H7 (cell line): ENCODE results near the gene NFATC4. TPM values are rescaled to one million over a fixed set of nuclear protein-coding genes. Genes with fewer than 3 reads are reported as not detected.

Source experiments
- DNase-seq: peaks from one replicate; pipeline ENCODE4 v3.0.0; 2012
- H3K27me3 ChIP-seq: 2 replicates; pipeline ENCODE4 v1.6.0; 2011; ENCODE audit warnings: mild to moderate bottlenecking, low read length; ENCODE audit not compliant: control insufficient read depth, insufficient read depth
- H3K36me3 ChIP-seq: replicated peaks from 2 replicates; pipeline ENCODE4 v1.5.1; 2011; ENCODE audit warnings: low read length; ENCODE audit not compliant: control insufficient read depth, insufficient read depth
- H3K4me3 ChIP-seq: 2 replicates; pipeline ENCODE4 v1.5.1; 2011; ENCODE audit warnings: low read depth, mild to moderate bottlenecking, control low read depth, low read length, moderate library complexity; ENCODE audit not compliant: insufficient read depth
- total RNA-seq: library from RNA; depleted of rRNA; stranded (reverse); fragments of >200 nt; shearing (Covaris generic); gene quantifications from 2 replicates; pipeline ENCODE4 v1.2.3, GENCODE V29; 2014

Gene NFATC4
- total RNA-seq, 1 experiment from 2014 or later, result 12.2 TPM

DNA sequence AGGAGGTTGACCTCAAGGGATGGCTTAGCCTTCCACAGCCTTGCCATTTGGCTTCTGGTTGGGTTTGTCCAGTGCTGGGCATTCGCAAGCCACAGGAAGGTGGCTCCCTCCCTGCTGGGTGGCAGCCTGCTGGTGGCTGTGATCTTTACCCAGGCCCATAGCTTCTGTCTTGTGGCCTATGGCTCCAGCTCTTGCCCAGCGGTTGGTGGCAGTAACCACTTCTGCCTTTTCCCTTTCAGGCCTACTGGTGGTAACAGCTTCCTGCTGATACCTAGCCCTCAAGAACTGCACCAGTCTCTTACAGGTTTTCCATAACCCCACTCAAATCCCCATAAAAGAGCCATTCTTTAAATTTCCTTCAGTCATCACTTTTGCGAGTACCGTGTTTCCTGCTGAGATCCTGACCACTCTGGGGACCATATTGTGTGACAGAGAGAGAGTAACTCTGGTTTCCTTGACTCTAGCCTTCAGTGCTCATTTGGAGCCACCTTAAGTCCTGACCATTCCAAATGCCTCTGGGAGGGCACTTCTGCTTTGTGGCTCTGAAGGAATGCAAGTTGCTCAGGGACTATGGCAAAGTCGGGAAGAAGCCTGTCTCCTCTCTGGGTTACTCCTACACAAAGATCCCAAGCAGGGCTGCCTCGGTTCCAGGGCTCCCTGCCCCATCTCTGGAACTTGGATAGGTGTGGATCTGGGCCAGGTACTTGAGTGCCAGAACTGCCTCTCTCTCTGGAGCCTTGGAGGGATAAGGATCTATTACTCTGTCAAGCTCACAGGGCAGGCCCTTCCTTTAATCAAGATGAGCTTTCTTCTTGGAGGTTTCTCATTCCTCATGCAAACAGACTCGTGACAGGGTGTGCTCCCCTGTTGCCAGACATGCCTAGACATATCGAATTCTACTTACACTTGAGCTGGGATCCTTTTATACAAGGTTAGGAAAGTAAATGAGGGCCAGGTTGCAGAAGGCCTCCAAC is 27.9 kb downstream of the NFATC4 start:
- H3K36me3 ChIP-seq, result no peaks in the 10 kb centered on the region
- DNase-seq, result no peak
- H3K4me3 ChIP-seq, result no peak overlapping the region
- peaks cover 8% of the 10 kb centered on the region; the same call in 1 of the 2 replicates for H3K27me3 ChIP-seq

- Histone ChIP-seq H3K27me3 (peaks cover 6% of the 10 kb centered on the region; the same call in 1 of the 2 replicates), H3K4me3 (no peak overlapping the region), H3K36me3 (no peaks in the 10 kb centered on the region)
- DNase-seq, result no peak
Observed at GRCh38 chr14:24397639-24398292, 29.8 kb downstream of the NFATC4 start.

GRCh38 chr14:24398293-24398652 is 30.3 kb downstream of the NFATC4 start:
- DNase-seq, result peak; percentile 88
- Histone ChIP-seq H3K4me3 (peak overlapping the region; percentile 53), H3K27me3 (peaks cover 6% of the 10 kb centered on the region; the same call in 1 of the 2 replicates), H3K36me3 (no peaks in the 10 kb centered on the region)

DNA sequence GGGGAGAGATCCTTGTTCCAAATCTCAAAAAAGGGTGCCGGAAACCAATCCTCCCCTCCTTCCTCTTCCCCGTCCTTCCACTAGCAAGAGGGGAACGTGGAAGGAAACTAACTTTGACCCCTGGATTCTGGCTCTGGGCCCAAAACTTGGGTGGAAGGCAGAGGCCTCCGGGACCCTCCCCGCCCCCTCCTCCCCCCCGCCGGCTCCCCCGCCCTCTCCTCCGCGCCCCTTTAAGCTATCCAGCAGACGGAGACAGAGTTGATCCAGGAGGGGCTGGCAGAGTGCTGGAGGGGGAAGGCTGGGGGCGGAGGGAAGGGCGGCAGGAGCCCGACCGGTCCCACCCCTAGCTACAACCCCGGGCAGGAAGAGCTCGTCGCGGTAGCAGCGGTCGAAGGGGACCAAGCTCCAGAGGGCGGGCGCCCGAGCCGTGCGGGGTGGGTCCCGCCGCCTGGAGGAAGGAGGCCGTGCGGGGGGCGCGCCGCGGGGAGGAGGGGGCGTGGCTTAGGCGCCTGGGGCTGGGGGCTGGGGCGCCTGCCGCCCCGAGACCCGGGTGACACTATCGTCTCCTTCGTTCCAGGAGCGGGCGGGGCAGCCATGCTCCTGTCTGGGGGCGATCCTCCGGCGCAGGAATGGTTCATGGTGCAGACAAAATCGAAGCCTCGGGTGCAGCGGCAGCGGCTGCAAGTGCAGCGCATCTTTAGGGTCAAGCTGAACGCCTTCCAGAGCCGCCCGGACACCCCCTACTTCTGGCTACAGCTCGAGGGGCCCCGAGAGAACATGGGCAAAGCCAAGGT is 30.9 kb downstream of the NFATC4 start, which contains the start of gene NYNRIN:
NYNRIN (plus strand) TSS at position 351 of the 794 bp plus-strand sequence; CDS start at position 595, 244 bp downstream.
- DNase-seq, result peak; percentile 93
- Histone ChIP-seq H3K4me3 (peak within 1 kb of the TSS; percentile 53), H3K27me3 (peaks cover 6% of the 10 kb centered on the region; the same call in 1 of the 2 replicates), H3K36me3 (no peaks in the 10 kb centered on the region)

GRCh38 chr14:24399447-24399822 is 31.5 kb downstream of the NFATC4 start:
- peak overlapping the region; percentile 53 for H3K4me3 ChIP-seq
- H3K36me3 ChIP-seq, result no peaks in the 10 kb centered on the region
- DNase-seq, result peak; percentile 60
- H3K27me3 ChIP-seq, result peaks cover 6% of the 10 kb centered on the region; the same call in 1 of the 2 replicates

DNA sequence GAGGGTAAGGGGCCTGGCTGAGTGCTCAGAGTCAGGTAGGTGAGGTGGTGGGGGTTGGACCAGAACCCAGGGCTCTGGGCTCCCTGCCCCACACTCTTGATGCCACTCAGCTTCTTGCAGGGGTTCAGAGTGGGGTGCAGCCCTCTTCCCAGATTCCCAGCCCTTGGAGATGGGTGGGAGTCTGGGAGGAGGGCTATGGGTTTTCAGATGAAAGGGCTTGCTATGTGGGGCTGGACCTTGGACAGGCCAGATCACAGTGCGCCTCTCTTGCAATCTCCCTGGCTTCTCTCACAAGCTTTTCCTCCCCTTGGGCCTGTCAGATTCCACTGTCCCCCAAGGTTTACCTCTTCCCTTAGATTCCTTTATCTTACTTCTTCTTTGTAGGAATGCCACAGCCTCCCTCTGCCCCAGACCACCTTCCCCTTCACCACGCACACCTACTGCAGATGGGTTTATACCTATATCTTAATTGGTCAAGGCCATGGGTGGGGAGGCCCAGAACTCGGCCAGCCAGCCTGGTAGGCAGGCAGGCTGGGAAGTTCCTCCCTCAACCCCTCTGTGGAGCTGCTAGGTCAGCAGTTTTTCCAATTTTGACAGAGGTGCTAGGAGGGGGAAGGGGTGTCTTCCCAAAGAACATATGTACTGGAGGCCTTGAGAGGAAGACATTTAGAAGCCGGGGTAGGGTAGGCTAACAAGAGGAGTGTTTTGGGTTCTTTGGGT is 32.2 kb downstream of the NFATC4 start:
- DNase-seq, result no peak
- Histone ChIP-seq H3K4me3 (no peak overlapping the region), H3K36me3 (no peaks in the 10 kb centered on the region), H3K27me3 (peaks cover 6% of the 10 kb centered on the region; the same call in 1 of the 2 replicates)

- DNase-seq, result peak; percentile 9
- Histone ChIP-seq H3K4me3 (no peak overlapping the region), H3K27me3 (peaks cover 6% of the 10 kb centered on the region; the same call in 1 of the 2 replicates), H3K36me3 (no peaks in the 10 kb centered on the region)
Observed at GRCh38 chr14:24401810-24402702, 34.1 kb downstream of the NFATC4 start.

DNA sequence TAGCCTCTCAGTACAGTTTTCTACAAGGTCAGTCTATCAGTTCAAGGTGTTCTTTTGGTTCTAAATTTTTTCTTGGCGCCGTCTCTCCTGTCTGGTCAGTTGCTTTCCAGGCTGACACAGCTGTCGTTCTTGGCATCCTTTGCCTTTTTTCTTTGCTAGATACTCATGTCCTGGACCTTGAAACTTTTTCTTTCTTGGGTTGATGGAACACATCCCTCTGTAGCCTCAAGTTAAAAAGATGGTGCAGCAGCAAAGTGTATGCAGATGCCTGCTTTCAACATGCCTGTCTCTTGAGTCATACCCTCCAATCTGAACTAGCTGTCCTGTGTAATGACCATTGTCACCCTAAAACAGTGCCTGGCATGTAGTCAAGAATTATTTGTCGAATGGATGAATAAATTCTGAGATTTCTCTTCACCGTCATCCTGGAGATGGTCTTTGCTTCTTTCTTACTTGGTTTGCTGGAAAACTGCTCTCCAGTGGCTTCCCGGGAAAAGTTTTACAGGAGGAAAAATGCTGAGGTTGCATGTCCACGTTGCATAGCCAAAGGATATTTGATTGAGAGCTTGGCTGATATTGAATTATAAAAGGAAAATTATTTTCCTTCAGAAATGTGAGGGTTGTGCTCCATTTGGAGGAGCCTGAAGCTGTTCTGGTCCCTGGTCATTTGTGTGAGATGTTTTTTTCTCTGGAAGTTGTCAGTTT is 35.5 kb downstream of the NFATC4 start:
- DNase-seq, result no peak
- Histone ChIP-seq H3K36me3 (no peaks in the 10 kb centered on the region), H3K27me3 (peaks cover 6% of the 10 kb centered on the region; the same call in 1 of the 2 replicates), H3K4me3 (no peak overlapping the region)

GRCh38 chr14:24404814-24405213 is 36.8 kb downstream of the NFATC4 start:
- H3K4me3 ChIP-seq, result no peak overlapping the region

DNA sequence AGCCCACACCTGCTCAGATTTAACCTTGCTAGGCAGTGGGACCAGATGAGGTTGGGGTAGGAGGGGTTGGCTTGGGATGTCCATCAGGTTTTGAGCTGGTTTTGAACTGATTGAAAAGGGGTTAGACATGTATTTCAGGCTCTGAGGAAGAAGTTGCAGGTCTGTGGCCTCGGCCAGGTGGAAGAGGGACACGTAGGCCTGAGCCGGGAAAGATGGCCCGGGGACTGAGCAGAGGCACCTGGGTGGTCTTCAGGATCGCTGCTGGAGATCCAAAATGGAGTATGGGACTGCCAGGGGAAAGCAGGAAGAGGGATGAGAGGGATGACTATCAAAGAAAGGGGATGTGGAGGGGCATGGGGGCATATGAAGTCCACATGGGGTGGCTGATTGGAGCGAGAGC is 38.4 kb downstream of the NFATC4 start:
- no peak overlapping the region for H3K4me3 ChIP-seq
- H3K27me3 ChIP-seq, result no peaks in the 10 kb centered on the region; the same call in 1 of the 2 replicates
- no peaks in the 10 kb centered on the region for H3K36me3 ChIP-seq
- DNase-seq, result no peak

More at GRCh38 chr14:24404814-24405213, 36.8 kb downstream of the NFATC4 start:
- no peaks in the 10 kb centered on the region for H3K36me3 ChIP-seq
- H3K27me3 ChIP-seq, result peaks cover 2% of the 10 kb centered on the region; the same call in 1 of the 2 replicates
- DNase-seq, result peak; percentile 24

DNA sequence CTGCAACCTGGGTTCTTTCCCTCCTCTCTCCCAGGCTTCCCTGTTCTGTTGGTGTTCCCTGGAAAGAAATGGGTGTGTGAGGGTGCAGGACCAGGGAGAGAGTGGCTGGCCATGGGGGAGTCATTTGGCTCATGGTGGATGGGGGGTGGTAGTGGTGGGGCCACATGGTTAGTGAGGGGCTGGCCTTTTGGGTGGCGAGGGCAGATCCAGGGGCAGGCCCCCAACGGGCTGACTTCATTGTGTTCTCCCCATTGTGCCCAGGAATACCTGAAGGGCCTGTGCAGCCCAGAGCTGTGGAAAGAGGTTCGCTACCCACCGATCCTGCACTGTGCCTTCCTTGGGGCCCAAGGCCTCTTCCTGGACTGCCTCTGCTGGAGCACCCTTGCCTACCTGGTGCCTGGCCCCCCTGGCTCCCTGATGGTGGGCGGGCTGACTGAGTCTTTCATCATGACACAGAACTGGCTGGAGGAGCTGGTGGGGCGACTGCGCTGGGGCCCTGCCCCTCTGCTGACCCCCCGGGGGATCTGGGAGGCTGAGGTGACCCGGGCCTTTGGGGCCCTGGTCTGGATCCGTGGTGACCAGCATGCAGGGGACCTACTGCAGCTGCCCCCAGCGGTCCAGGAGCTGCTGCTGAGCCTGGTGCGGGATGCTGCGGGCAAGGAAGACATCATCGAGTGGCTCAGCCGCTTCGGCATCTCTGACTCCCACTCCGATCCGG is 39.8 kb downstream of the NFATC4 start:
- peak; percentile 45 for DNase-seq
- Histone ChIP-seq H3K4me3 (no peak overlapping the region), H3K36me3 (no peaks in the 10 kb centered on the region; the same call in 1 of the 2 replicates), H3K27me3 (no peaks in the 10 kb centered on the region)

DNA sequence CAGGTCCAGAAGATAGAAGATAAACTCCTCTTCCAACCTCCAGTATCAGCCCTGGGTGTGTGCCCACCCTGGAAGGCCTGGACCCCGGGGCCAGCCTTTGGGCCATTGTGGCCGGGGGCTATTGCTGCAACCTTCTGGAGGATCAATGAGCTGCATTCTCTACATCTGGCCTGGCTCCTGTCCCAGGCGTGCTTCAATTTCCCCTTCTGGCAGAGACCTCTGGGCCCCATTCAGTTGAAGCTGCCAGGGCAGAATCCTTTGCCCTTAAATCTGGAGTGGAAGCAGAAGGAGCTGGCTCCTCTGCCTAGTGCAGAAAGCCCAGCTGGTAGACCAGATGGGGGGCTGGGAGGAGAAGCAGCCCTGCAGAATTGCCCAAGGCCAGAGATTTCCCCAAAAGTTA is 40.8 kb downstream of the NFATC4 start:
- H3K4me3 ChIP-seq, result no peak overlapping the region
- no peaks in the 10 kb centered on the region for H3K27me3 ChIP-seq
- peaks cover 1% of the 10 kb centered on the region; the same call in 1 of the 2 replicates for H3K36me3 ChIP-seq
- DNase-seq, result peak; percentile 24
